ENCODE data around the gene FGGY.

GRCh38 chr1:59718989-59719360 is 422.1 kb downstream of the FGGY start:
- TF ChIP-seq CTCF (conservative IDR thresholded peaks at IDR 0.05), result no peak
- TF ChIP-seq EZH2 (IDR thresholded peaks at IDR 0.05; ENCODE audit: low read depth), result no peak
